PFSK-1 (cell line): Measurements from ENCODE around the gene ETV4.

Experiments used
- POLR2AphosphoS5 ChIP-seq: IDR thresholded peaks from 2 replicates; pipeline ENCODE4 v1.6.1; 2012; ENCODE audit warnings: low read depth, mild to moderate bottlenecking, control low read depth, low read length, moderate library complexity
- SIN3A ChIP-seq: IDR thresholded peaks from 2 replicates; pipeline ENCODE4 v1.6.1; 2012; ENCODE audit warnings: mild to moderate bottlenecking, low read length, moderate library complexity, borderline replicate concordance; ENCODE audit not compliant: insufficient read depth
- TF ChIP-seq, protein P1 (sequence below), 2 experiments: IDR thresholded peaks; 2 replicates each; pipeline versions ENCODE4 v1.6.1 to v1.8.0; 2011 to 2012; ENCODE audit warnings: low read depth in 2 of 2, low read length in 2 of 2, control low read depth in 1 of 2, inconsistent platforms in 1 of 2, mild to moderate bottlenecking in 1 of 2, moderate library complexity in 1 of 2; ENCODE audit not compliant: insufficient read depth in 1 of 2

DNA sequence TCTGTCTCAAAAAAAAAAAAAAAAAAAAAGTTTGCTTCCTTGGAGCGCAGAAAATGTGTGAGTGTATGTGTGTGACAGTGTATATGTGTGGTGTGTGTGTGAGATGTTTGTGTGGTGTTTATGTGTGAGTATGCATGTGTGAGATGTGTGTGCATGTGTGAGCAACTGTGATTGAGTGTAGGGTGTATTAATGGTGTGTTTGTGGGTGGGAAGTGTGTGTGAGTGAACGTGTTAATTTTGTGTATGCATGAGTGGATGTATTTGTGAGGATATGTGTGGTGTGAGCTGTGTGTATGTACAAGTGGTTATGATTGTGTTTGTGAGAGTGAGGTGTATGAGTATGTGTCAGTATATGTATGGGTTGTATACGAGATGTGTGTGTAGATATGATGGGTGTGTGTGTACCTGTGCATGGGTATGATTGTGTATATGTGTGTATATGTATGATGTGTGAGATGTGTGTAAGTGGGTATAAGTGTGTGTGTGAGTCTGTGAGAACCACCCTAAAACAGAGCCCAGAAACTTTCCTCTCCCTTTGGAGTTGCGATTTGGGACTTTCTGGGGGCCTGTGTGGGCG lies 22.5 kb upstream of the ETV4 start:
- no peak for TF ChIP-seq POLR2AphosphoS5
- TF ChIP-seq, protein P1, sequence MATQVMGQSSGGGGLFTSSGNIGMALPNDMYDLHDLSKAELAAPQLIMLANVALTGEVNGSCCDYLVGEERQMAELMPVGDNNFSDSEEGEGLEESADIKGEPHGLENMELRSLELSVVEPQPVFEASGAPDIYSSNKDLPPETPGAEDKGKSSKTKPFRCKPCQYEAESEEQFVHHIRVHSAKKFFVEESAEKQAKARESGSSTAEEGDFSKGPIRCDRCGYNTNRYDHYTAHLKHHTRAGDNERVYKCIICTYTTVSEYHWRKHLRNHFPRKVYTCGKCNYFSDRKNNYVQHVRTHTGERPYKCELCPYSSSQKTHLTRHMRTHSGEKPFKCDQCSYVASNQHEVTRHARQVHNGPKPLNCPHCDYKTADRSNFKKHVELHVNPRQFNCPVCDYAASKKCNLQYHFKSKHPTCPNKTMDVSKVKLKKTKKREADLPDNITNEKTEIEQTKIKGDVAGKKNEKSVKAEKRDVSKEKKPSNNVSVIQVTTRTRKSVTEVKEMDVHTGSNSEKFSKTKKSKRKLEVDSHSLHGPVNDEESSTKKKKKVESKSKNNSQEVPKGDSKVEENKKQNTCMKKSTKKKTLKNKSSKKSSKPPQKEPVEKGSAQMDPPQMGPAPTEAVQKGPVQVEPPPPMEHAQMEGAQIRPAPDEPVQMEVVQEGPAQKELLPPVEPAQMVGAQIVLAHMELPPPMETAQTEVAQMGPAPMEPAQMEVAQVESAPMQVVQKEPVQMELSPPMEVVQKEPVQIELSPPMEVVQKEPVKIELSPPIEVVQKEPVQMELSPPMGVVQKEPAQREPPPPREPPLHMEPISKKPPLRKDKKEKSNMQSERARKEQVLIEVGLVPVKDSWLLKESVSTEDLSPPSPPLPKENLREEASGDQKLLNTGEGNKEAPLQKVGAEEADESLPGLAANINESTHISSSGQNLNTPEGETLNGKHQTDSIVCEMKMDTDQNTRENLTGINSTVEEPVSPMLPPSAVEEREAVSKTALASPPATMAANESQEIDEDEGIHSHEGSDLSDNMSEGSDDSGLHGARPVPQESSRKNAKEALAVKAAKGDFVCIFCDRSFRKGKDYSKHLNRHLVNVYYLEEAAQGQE (IDR thresholded peaks at IDR 0.05; ENCODE audit: insufficient read depth in 1 of 2, low read depth in 2 of 2, low read length in 2 of 2), result no peak
- TF ChIP-seq SIN3A, result no peak
